A673 (cell line): ENCODE data around the gene RPS16. TPM values are rescaled to one million over a fixed set of nuclear protein-coding genes. Genes with fewer than 3 reads are reported as not detected.

Experiments
- BruUV-seq: library from RNA; stranded (reverse); fragments of 400-500 nt; replicated peaks from 2 replicates; lab custom pipeline; 2021; lab: Mats Ljungman, UMichigan
- CTCF ChIA-PET: fragments of 300-600 bp; sonication (Branson Sonifier 250); formaldehyde crosslinking; loops from one replicate; lab custom pipeline; 2022; ENCODE audit warnings: antibody characterized with exemption; lab: Charles Lee
- POLR2A ChIA-PET: fragments of 300-600 bp; sonication (Branson Sonifier 250); formaldehyde crosslinking; loops from one replicate; lab custom pipeline; 2022; ENCODE audit warnings: antibody characterized with exemption; ENCODE audit not compliant: low non-redundant PET; lab: Charles Lee
- DNase-seq: peaks from one replicate; pipeline ENCODE4 v3.0.0-alpha.2; 2015; ENCODE audit warnings: low spot score
- H3K27ac ChIP-seq: fragments of 200-600 bp; sonication (generic); 2 replicates; pipeline ENCODE4 v1.5.1; 2016; ENCODE audit warnings: mixed run types, low read depth, mild to moderate bottlenecking, mixed read lengths, antibody characterized with exemption, low read length; ENCODE audit not compliant: poor library complexity, severe bottlenecking
- H3K27me3 ChIP-seq: fragments of 200-600 bp; sonication (generic); replicated peaks from 2 replicates; pipeline ENCODE4 v1.6.1; 2017; ENCODE audit warnings: mixed run types, low read depth, mild to moderate bottlenecking, mixed read lengths, antibody characterized with exemption, low read length; ENCODE audit not compliant: insufficient read depth, poor library complexity
- H3K36me3 ChIP-seq: fragments of 200-600 bp; sonication (generic); 2 replicates; pipeline ENCODE4 v1.6.1; 2016; ENCODE audit warnings: mixed run types, mild to moderate bottlenecking, mixed read lengths, antibody characterized with exemption, low read length; ENCODE audit not compliant: insufficient read depth, poor library complexity, severe bottlenecking
- H3K4me1 ChIP-seq: fragments of 200-600 bp; sonication (generic); 2 replicates; pipeline ENCODE4 v1.6.1; 2017; ENCODE audit warnings: mixed run types, mild to moderate bottlenecking, mixed read lengths, antibody characterized with exemption, low read length; ENCODE audit not compliant: insufficient read depth, poor library complexity, severe bottlenecking
- H3K4me3 ChIP-seq: fragments of 200-600 bp; sonication (generic); 2 replicates; pipeline ENCODE4 v1.5.1; 2016; ENCODE audit warnings: low read depth, mixed run types, mild to moderate bottlenecking, mixed read lengths, low read length; ENCODE audit not compliant: poor library complexity, severe bottlenecking
- H3K9me3 ChIP-seq: fragments of 200-600 bp; sonication (generic); 2 replicates; pipeline ENCODE4 v1.6.1; 2016; ENCODE audit warnings: mixed run types, low read depth, mild to moderate bottlenecking, mixed read lengths, antibody characterized with exemption, low read length; ENCODE audit not compliant: poor library complexity, severe bottlenecking
- CTCF ChIP-seq: fragments of 300-800, 200-600 bp; sonication (generic); conservative IDR thresholded peaks from 2 replicates; pipeline ENCODE4 v1.5.1; 2017; ENCODE audit warnings: low read depth, mild to moderate bottlenecking, antibody characterized with exemption, low read length, moderate library complexity, mixed read lengths
- EZH2 ChIP-seq: fragments of 200-600 bp; sonication (generic); IDR thresholded peaks from 2 replicates; pipeline ENCODE4 v1.6.1; 2017; ENCODE audit warnings: borderline replicate concordance, low read depth, mild to moderate bottlenecking, mixed read lengths, antibody characterized with exemption, low read length; ENCODE audit not compliant: poor library complexity, severe bottlenecking
- intact Hi-C: fragments of 100-400 bp; cut with micrococcal nuclease; formaldehyde crosslinking; loops from one replicate; pipeline ENCODE4 v1.10.0; 2022; ENCODE audit not compliant: unreplicated experiment
- total RNA-seq: library from RNA; stranded (reverse); gene quantifications from 2 replicates; pipeline ENCODE4 v1.2.3, GENCODE V29; 2021

Gene RPS16
- total RNA-seq, 1 experiment from 2014 or later = 1,898 TPM

GRCh38 chr19:39432677-39433025 is 3.1 kb downstream of the RPS16 start:
- DNase-seq = no peak
- no peaks in the 10 kb centered on the region for H3K27me3 ChIP-seq
- BruUV-seq = no TSS peak
- no peak overlapping the region for H3K4me3 ChIP-seq
- ChIA-PET POLR2A (no interaction called here), CTCF (no interaction called here)
- intact Hi-C loops = no loop called here
- H3K36me3 ChIP-seq = peaks cover 34% of the 10 kb centered on the region
- H3K9me3 ChIP-seq = no peaks in the 10 kb centered on the region
- H3K4me1 ChIP-seq = peaks cover 18% of the 10 kb centered on the region
- TF ChIP-seq EZH2 (no peak), CTCF (no peak)
- H3K27ac ChIP-seq = no peak overlapping the region

GRCh38 chr19:39430675-39431593 is 4.8 kb downstream of the RPS16 start:
- Histone ChIP-seq H3K36me3 (peaks cover 34% of the 10 kb centered on the region), H3K4me1 (peaks cover 18% of the 10 kb centered on the region), H3K27ac (peak overlapping the region; percentile 47), H3K4me3 (no peak overlapping the region), H3K9me3 (no peaks in the 10 kb centered on the region), H3K27me3 (no peaks in the 10 kb centered on the region)
- intact Hi-C loops = no loop called here
- ChIA-PET POLR2A (interaction anchor here (0.7 kb wide), 1 partner anchor 17 kb away, joined by 3 read pairs; no protein-coding TSS in a partner anchor), CTCF (no interaction called here)
- DNase-seq = peak; percentile 73
- TF ChIP-seq CTCF (no peak), EZH2 (no peak)
- BruUV-seq = no TSS peak

GRCh38 chr19:39428283-39429112 is 7.3 kb downstream of the RPS16 start:
- ChIA-PET CTCF (interaction anchor here (0.5 kb wide), 1 partner anchor 12 kb away, joined by 3 read pairs; no protein-coding TSS in a partner anchor), POLR2A (interaction anchor here (0.5 to 1.5 kb wide), 3 partner anchors 15 to 291 kb away, joined by 3 to 7 read pairs (median 6); no protein-coding TSS in a partner anchor)
- BruUV-seq = no TSS peak
- Histone ChIP-seq H3K9me3 (no peaks in the 10 kb centered on the region), H3K4me1 (peaks cover 6% of the 10 kb centered on the region), H3K4me3 (no peak overlapping the region), H3K27me3 (no peaks in the 10 kb centered on the region), H3K36me3 (peaks cover 25% of the 10 kb centered on the region), H3K27ac (peak overlapping the region; percentile 61)
- TF ChIP-seq EZH2 (no peak), CTCF (no peak)
- intact Hi-C loops = no loop called here
- DNase-seq = no peak
